Measurements from ENCODE around the gene ATP5ME. TPM values are rescaled to one million over a fixed set of nuclear protein-coding genes. Genes with fewer than 3 reads are reported as not detected.

The ATP5ME gene, protein sequence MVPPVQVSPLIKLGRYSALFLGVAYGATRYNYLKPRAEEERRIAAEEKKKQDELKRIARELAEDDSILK
- 388 and 420 TPM in 2 replicates for total RNA-seq (2014; rRNA removed; shearing (Covaris generic))
- total RNA-seq (2022): 276 and 359 TPM in 2 replicates
- percentile 88 among the genes with signal in this experiment for Bru-seq, nascent RNA
- BruChase-seq, experiment 1, labeled RNA remaining after a 6-hour chase: percentile 87 among the genes with signal in this experiment
- BruChase-seq, experiment 2, labeled RNA remaining after a 2-hour chase: percentile 82 among the genes with signal in this experiment
- long read RNA-seq, transcript ATP5ME-201 (4 exons, 365 nt): major isoform, 450 of 472 reads
- long read RNA-seq, transcript ATP5ME-202 (3 exons, 300 nt): minor isoform, 8 of 472 reads
- long read RNA-seq, partial matches to known transcripts: 2 of 472 reads
- long read RNA-seq, other reads (novel, unspliced or antisense): 8 of 472 reads

DNA sequence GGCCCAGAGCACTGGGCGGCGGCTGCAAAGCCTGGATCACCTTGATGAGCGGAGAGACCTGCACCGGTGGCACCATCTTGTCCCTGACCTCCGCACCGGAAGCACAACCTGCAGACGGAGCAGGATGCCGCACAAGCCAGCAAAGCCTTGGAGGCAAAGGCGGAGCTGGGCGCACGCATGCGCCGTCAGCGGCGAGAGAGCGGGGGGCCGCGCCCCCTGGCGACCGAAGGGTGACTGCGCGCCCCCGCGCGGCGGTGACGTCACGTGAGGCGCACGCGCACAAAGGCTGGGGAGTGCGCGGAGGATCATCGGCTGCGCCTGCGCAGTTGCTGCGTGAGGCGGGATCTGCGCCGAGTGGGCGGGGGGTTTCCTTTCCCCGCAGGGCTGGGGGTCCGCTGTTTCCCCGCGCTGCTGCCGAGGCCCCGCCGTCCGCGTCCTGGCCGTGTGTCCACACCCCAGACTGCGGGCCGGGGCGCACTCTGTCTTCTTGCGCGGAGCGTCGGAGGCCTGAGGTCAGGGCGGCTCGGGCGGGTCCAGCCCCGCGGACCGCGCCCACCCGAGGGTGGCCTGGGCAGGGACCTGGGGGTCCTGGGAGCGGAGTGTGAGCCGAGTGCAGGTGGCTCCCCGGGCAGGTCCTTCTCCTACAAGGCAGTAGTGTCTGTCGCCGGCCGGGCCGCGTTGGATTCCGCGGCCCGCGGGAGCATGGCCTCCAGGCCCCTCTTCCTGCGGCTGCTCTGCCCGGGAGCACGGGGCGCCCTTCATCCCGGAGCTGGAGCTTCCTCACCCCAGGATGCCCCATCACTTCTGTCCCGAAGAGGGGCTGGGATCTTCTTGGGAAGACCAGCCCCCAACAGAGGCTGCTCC lies at the start of gene ATP5ME, which contains the start of gene MYL5:
ATP5ME (minus strand) TSS at position 105 of the 864 bp plus-strand sequence; CDS start at position 76, 29 bp downstream.
MYL5 (plus strand) TSS at position 371 of the 864 bp plus-strand sequence. CDS start 3,485 bp downstream, outside the sequence.
- intact Hi-C loops (cut with micrococcal nuclease; ENCODE audit: unreplicated experiment): loop anchor here (1.0 to 10.0 kb wide), 3 partner anchors 200 to 1040 kb away; partner anchors contain the start of gene SLBP
- H3K9me3 ChIP-seq (ENCODE audit: low read length): no peaks in the 10 kb centered on the region
- H3K4me2 ChIP-seq (ENCODE audit: low read length): peak within 1 kb of the TSS; percentile 96
- TF ChIP-seq, protein P1, sequence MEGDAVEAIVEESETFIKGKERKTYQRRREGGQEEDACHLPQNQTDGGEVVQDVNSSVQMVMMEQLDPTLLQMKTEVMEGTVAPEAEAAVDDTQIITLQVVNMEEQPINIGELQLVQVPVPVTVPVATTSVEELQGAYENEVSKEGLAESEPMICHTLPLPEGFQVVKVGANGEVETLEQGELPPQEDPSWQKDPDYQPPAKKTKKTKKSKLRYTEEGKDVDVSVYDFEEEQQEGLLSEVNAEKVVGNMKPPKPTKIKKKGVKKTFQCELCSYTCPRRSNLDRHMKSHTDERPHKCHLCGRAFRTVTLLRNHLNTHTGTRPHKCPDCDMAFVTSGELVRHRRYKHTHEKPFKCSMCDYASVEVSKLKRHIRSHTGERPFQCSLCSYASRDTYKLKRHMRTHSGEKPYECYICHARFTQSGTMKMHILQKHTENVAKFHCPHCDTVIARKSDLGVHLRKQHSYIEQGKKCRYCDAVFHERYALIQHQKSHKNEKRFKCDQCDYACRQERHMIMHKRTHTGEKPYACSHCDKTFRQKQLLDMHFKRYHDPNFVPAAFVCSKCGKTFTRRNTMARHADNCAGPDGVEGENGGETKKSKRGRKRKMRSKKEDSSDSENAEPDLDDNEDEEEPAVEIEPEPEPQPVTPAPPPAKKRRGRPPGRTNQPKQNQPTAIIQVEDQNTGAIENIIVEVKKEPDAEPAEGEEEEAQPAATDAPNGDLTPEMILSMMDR (conservative IDR thresholded peaks at IDR 0.05; ENCODE audit: low read length): peak; percentile 85
- TF ChIP-seq EZH2phosphoT487 (IDR thresholded peaks at IDR 0.05; ENCODE audit: borderline replicate concordance, low read depth, low read length): no peak
- no TSS peak for BruUV-seq (replicated peaks)
- peak within 1 kb of the TSS; percentile 98 for H3K4me3 ChIP-seq (ENCODE audit: low read depth, low read length, poor library complexity, severe bottlenecking)
- peak within 1 kb of the TSS; percentile 64; the same call in 1 of the 2 replicates for H2AFZ ChIP-seq (ENCODE audit: low read length)
- H4K20me1 ChIP-seq (ENCODE audit: insufficient read depth, low read length): no peaks in the 10 kb centered on the region
- H3K27ac ChIP-seq (ENCODE audit: low read depth, low read length, poor library complexity, severe bottlenecking): peak within 1 kb of the TSS; percentile 94
- peaks cover 46% of the 10 kb centered on the region for H3K4me1 ChIP-seq (ENCODE audit: insufficient read depth, low read length, poor library complexity, severe bottlenecking)
- ChIA-PET CTCF (ENCODE audit: unreplicated experiment) (no interaction called here), POLR2A (interaction anchor here (0.6 kb wide), 1 partner anchor 1605 kb away, joined by 3 read pairs; no protein-coding TSS in a partner anchor)
- peaks cover 38% of the 10 kb centered on the region for H3K36me3 ChIP-seq (ENCODE audit: insufficient read depth, low read length)
- peaks cover 17% of the 10 kb centered on the region for H3K79me2 ChIP-seq (ENCODE audit: insufficient read depth, low read depth, low read length)
- peak; percentile 98 for DNase-seq (ENCODE audit: low spot score)
- H3K9me2 ChIP-seq (ENCODE audit: insufficient read depth, low read length): no peaks in the 10 kb centered on the region

GRCh38 chr4:722851-723360 lies 48.8 kb upstream of the ATP5ME start:
- no peak for DNase-seq (ENCODE audit: low spot score)
- no peaks in the 10 kb centered on the region for H3K9me3 ChIP-seq (ENCODE audit: low read length)
- no peak overlapping the region for H2AFZ ChIP-seq (ENCODE audit: low read length)
- no peaks in the 10 kb centered on the region for H3K79me2 ChIP-seq (ENCODE audit: insufficient read depth, low read depth, low read length)
- H3K4me2 ChIP-seq (ENCODE audit: low read length): no peak overlapping the region
- H3K4me3 ChIP-seq (ENCODE audit: low read depth, low read length, poor library complexity, severe bottlenecking): no peak overlapping the region
- TF ChIP-seq, protein P1 (conservative IDR thresholded peaks at IDR 0.05; ENCODE audit: low read length): no peak
- no peak for TF ChIP-seq EZH2phosphoT487 (IDR thresholded peaks at IDR 0.05; ENCODE audit: borderline replicate concordance, low read depth, low read length)
- 0 out of 2 replicates have a peak, but pooled peaks cover 2% of the 10 kb centered on the region for H4K20me1 ChIP-seq (ENCODE audit: insufficient read depth, low read length)
- no peaks in the 10 kb centered on the region for H3K9me2 ChIP-seq (ENCODE audit: insufficient read depth, low read length)
- no peak overlapping the region for H3K27ac ChIP-seq (ENCODE audit: low read depth, low read length, poor library complexity, severe bottlenecking)
- no TSS peak for BruUV-seq (replicated peaks)
- peaks cover 28% of the 10 kb centered on the region for H3K36me3 ChIP-seq (ENCODE audit: insufficient read depth, low read length)
- H3K4me1 ChIP-seq (ENCODE audit: insufficient read depth, low read length, poor library complexity, severe bottlenecking): no peaks in the 10 kb centered on the region
- POLR2A ChIA-PET: no interaction called here
- CTCF ChIA-PET (ENCODE audit: unreplicated experiment): no interaction called here
- intact Hi-C loops (cut with micrococcal nuclease; ENCODE audit: unreplicated experiment): no loop called here
